PC-9 (cell line): ENCODE data around the gene MRPL43. TPM values are rescaled to one million over a fixed set of nuclear protein-coding genes. Genes with fewer than 3 reads are reported as not detected.

Source experiments
- BruUV-seq: library from RNA; stranded (reverse); fragments of 400-500 nt; replicated peaks from 2 replicates; lab custom pipeline; 2021; lab: Mats Ljungman, UMichigan
- CTCF ChIA-PET: fragments of 300-600 bp; sonication (Branson Sonifier 250); formaldehyde crosslinking; loops from one replicate; lab custom pipeline; 2022; ENCODE audit warnings: antibody characterized with exemption; lab: Charles Lee
- POLR2A ChIA-PET: fragments of 300-600 bp; sonication (Branson Sonifier 250); formaldehyde crosslinking; loops from one replicate; lab custom pipeline; 2022; ENCODE audit warnings: antibody characterized with exemption; ENCODE audit not compliant: unreplicated experiment; lab: Charles Lee
- DNase-seq, 2 experiments: peaks; one replicate each; pipeline versions ENCODE4 v3.0.0 to v3.0.0-alpha.2; 2015 to 2022; ENCODE audit warnings: mixed read lengths in 1 of 2
- H2AFZ ChIP-seq: fragments of 200-600 bp; sonication (generic); 2 replicates; pipeline ENCODE4 v1.8.1; 2017; ENCODE audit warnings: antibody characterized with exemption
- H3F3A ChIP-seq: fragments of 200-600 bp; sonication (generic); 2 replicates; pipeline ENCODE4 v1.8.1; 2017; ENCODE audit warnings: antibody characterized with exemption, mild to moderate bottlenecking, low read depth; ENCODE audit not compliant: insufficient read depth
- H3K27ac ChIP-seq: fragments of 200-600 bp; sonication (generic); 2 replicates; pipeline ENCODE4 v1.6.1; 2016; ENCODE audit warnings: mixed run types
- H3K27me3 ChIP-seq: fragments of 200-600 bp; sonication (generic); 2 replicates; pipeline ENCODE4 v1.6.1; 2016; ENCODE audit warnings: low read depth, mixed run types; ENCODE audit not compliant: insufficient read depth
- H3K36me3 ChIP-seq: fragments of 200-600 bp; sonication (generic); 2 replicates; pipeline ENCODE4 v1.6.1; 2016; ENCODE audit warnings: low read depth, mixed run types
- H3K4me1 ChIP-seq: fragments of 200-600 bp; sonication (generic); replicated peaks from 2 replicates; pipeline ENCODE4 v1.6.1; 2016; ENCODE audit warnings: mixed run types; ENCODE audit not compliant: insufficient read depth
- H3K4me2 ChIP-seq: fragments of 200-600 bp; sonication (generic); 2 replicates; pipeline ENCODE4 v1.6.1; 2017; ENCODE audit warnings: mixed run types
- H3K4me3 ChIP-seq: fragments of 200-600 bp; sonication (generic); 2 replicates; pipeline ENCODE4 v1.6.1; 2016; ENCODE audit warnings: mixed run types
- H3K79me2 ChIP-seq: fragments of 200-600 bp; sonication (generic); 2 replicates; pipeline ENCODE4 v1.6.1; 2017; ENCODE audit warnings: low read depth, mixed run types
- H3K9me2 ChIP-seq: fragments of 200-600 bp; sonication (generic); 2 replicates; pipeline ENCODE4 v1.8.1; 2017; ENCODE audit warnings: mild to moderate bottlenecking; ENCODE audit not compliant: insufficient read depth
- H3K9me3 ChIP-seq: fragments of 200-600 bp; sonication (generic); 2 replicates; pipeline ENCODE4 v1.8.1; 2016; ENCODE audit warnings: low read depth; ENCODE audit not compliant: insufficient read depth
- H4K20me1 ChIP-seq: fragments of 200-600 bp; sonication (generic); 2 replicates; pipeline ENCODE4 v1.8.1; 2017; ENCODE audit not compliant: insufficient read depth
- EZH2 ChIP-seq: fragments of 200-600 bp; sonication (generic); IDR thresholded peaks from 2 replicates; pipeline ENCODE4 v1.8.0; 2017; ENCODE audit warnings: antibody characterized with exemption, low read depth
- intact Hi-C: fragments of 100-400 bp; cut with micrococcal nuclease; formaldehyde crosslinking; loops from one replicate; pipeline ENCODE4 v1.10.0; 2022; ENCODE audit not compliant: unreplicated experiment
- total RNA-seq: library from RNA; stranded (reverse); gene quantifications from 2 replicates; pipeline ENCODE4 v1.2.3, GENCODE V29; 2021
- TF ChIP-seq, protein P1 (sequence below): fragments of 200-600 bp; sonication (generic); conservative IDR thresholded peaks from 2 replicates; pipeline ENCODE4 v1.6.1; 2017; ENCODE audit warnings: mixed run types, antibody characterized with exemption, mild to moderate bottlenecking, moderate library complexity

MRPL43 gene
- total RNA-seq, 1 experiment from 2014 or later, result 45.7 TPM

DNA sequence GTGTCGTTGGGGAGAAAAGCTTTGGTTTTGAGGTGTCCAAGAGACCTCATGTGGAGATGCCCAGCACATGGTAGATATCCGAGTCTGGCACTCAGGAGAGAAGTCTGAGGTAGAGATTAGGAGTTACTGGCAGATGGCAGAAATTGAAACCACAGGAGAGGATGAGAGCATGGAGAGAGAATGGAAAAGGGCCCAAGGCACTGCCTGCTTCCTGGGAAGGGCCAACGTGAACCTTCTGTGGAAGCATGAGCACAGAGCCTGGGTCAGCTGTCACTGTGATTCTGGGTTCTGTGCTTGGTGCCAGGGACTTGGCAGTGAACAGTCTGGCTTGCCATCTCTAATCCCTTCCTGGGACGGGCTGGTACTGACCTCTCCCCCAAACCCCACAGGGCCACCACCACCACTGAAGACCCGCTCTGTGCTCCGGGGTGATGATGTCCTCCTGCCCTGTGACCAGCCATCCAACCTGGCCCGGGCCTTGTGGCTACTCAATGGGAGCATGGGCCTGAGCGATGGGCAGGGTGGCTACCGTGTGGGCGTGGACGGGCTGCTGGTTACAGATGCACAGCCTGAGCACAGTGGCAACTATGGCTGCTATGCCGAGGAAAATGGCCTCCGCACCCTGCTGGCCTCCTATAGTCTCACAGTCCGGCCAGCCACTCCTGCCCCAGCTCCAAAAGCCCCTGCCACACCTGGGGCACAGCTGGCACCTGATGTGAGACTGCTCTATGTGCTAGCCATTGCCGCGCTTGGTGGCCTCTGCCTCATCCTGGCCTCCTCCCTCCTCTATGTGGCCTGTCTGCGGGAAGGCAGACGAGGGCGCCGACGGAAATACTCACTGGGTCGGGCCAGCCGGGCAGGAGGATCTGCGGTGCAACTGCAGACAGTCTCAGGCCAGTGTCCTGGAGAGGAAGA lies 4.1 kb downstream of the MRPL43 start:
- ChIA-PET CTCF (interaction anchor here (0.6 kb wide), 1 partner anchor 109 kb away, joined by 3 read pairs; no protein-coding TSS in a partner anchor), POLR2A (no interaction called here)
- Histone ChIP-seq H3K36me3 (no peaks in the 10 kb centered on the region), H3K4me1 (peaks cover 4% of the 10 kb centered on the region), H3F3A (no peaks in the 10 kb centered on the region), H3K9me2 (no peaks in the 10 kb centered on the region), H3K4me2 (no peak overlapping the region), H3K79me2 (peaks cover 24% of the 10 kb centered on the region), H3K27ac (no peak overlapping the region), H2AFZ (no peak overlapping the region), H3K9me3 (no peaks in the 10 kb centered on the region), H3K4me3 (no peak overlapping the region), H3K27me3 (no peaks in the 10 kb centered on the region), H4K20me1 (no peaks in the 10 kb centered on the region)
- no peak for TF ChIP-seq EZH2
- TF ChIP-seq, protein P1, sequence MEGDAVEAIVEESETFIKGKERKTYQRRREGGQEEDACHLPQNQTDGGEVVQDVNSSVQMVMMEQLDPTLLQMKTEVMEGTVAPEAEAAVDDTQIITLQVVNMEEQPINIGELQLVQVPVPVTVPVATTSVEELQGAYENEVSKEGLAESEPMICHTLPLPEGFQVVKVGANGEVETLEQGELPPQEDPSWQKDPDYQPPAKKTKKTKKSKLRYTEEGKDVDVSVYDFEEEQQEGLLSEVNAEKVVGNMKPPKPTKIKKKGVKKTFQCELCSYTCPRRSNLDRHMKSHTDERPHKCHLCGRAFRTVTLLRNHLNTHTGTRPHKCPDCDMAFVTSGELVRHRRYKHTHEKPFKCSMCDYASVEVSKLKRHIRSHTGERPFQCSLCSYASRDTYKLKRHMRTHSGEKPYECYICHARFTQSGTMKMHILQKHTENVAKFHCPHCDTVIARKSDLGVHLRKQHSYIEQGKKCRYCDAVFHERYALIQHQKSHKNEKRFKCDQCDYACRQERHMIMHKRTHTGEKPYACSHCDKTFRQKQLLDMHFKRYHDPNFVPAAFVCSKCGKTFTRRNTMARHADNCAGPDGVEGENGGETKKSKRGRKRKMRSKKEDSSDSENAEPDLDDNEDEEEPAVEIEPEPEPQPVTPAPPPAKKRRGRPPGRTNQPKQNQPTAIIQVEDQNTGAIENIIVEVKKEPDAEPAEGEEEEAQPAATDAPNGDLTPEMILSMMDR, result no peak
- no TSS peak for BruUV-seq
- DNase-seq, result no peak
- intact Hi-C loops, result no loop called here

DNA sequence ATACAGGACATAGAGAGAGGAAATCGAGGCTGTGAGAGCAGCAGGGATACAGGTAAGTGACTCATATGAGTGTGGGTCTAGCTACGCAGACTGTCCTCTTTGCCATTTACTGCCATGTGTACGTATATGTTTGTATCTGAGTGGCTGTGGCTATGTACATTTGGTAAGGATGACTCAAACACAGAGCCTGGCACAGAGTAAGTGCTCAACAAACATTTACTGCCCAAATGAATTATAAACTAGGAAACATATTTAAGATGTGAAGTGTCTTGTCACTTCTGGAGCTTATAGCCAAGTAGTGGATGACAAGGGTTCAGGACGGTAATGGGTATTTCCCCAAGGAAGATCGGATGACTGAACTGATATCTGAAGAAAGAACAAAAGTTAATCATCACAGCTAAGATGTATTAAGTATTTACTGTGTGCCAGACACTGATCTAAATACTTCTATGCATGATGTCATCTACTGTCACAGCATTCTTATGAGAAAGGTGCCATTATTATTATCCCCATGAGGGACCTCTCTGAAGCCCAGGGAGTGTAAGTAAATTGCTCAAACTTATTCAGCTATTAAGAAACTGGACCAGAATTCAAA lies 6.0 kb downstream of the MRPL43 start:
- no peaks in the 10 kb centered on the region for H3F3A ChIP-seq
- POLR2A ChIA-PET, result no interaction called here
- peaks cover 12% of the 10 kb centered on the region for H3K4me1 ChIP-seq
- no peaks in the 10 kb centered on the region for H4K20me1 ChIP-seq
- no TSS peak for BruUV-seq
- H3K27me3 ChIP-seq, result no peaks in the 10 kb centered on the region
- no peak overlapping the region for H2AFZ ChIP-seq
- H3K27ac ChIP-seq, result no peak overlapping the region
- no peak overlapping the region for H3K4me2 ChIP-seq
- H3K9me2 ChIP-seq, result no peaks in the 10 kb centered on the region
- intact Hi-C loops, result no loop called here
- CTCF ChIA-PET, result no interaction called here
- H3K79me2 ChIP-seq, result peaks cover 9% of the 10 kb centered on the region
- no peaks in the 10 kb centered on the region for H3K9me3 ChIP-seq
- no peak for TF ChIP-seq EZH2
- TF ChIP-seq, protein P1, result no peak
- no peak overlapping the region for H3K4me3 ChIP-seq
- no peak for DNase-seq
- H3K36me3 ChIP-seq, result no peaks in the 10 kb centered on the region

DNA sequence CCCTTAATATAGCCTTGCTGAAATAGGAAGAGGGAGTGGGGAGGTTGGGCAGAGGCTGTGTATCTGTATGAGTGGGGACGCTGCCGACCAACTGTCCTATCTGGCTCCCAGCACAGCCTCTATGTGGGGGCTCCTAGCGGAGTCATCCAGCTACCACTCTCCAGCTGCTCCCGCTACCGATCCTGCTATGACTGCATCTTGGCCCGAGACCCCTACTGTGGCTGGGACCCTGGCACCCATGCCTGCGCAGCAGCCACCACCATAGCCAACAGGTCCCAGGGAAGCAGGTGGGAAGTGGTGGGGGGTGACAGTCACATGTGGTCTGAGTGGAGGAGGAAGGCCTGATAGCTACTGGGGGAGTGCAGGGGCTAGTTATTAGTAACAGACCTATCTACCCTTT lies 6.6 kb downstream of the MRPL43 start:
- CTCF ChIA-PET, result no interaction called here
- H4K20me1 ChIP-seq, result no peaks in the 10 kb centered on the region
- H2AFZ ChIP-seq, result no peak overlapping the region
- no peak overlapping the region for H3K4me2 ChIP-seq
- H3K79me2 ChIP-seq, result peaks cover 4% of the 10 kb centered on the region
- H3F3A ChIP-seq, result no peaks in the 10 kb centered on the region
- H3K27me3 ChIP-seq, result no peaks in the 10 kb centered on the region
- H3K4me3 ChIP-seq, result no peak overlapping the region
- no TSS peak for BruUV-seq
- POLR2A ChIA-PET, result no interaction called here
- DNase-seq, result no peak
- no peaks in the 10 kb centered on the region for H3K9me2 ChIP-seq
- H3K9me3 ChIP-seq, result no peaks in the 10 kb centered on the region
- intact Hi-C loops, result no loop called here
- H3K27ac ChIP-seq, result no peak overlapping the region
- peaks cover 9% of the 10 kb centered on the region for H3K4me1 ChIP-seq
- no peak for TF ChIP-seq EZH2
- TF ChIP-seq, protein P1, result no peak
- no peaks in the 10 kb centered on the region for H3K36me3 ChIP-seq
